ENCODE measurements around the gene PTTG1IP.

GRCh38 chr21:44914176-44914874, 40.8 kb upstream of the PTTG1IP start:
- TF ChIP-seq CTCF (IDR thresholded peaks at IDR 0.05; ENCODE audit: low read depth, low read length) (no peak), POLR2A (IDR thresholded peaks at IDR 0.05; ENCODE audit: extremely low read depth, insufficient read length) (no peak)
